ENCODE data around the gene UNC119B. TPM values are rescaled to one million over a fixed set of nuclear protein-coding genes. Genes with fewer than 3 reads are reported as not detected.

The UNC119B gene
- polyA plus RNA-seq, 1 of the 3 experiments (the other 2 are of a cell fraction): 23.6 TPM

DNA sequence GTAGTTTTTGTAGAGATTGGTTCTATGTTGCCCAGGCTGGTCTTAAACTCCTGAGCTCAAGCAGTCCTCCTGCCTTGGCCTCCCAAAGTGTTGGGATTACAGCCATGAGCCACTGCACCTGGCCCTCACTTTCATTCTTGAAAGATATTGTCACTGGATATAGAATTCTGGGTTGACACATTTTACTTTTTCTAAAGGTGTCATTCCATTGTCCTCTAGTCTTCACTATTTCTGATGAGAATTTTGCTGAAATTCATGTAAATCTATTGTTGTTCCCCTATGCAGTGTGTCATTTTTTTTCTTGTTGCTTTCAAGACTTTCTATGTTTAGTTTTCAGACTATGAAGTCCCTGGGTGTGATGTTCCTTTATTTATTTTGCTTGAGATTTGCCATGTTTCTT is 44.5 kb downstream of the UNC119B start:
- Histone ChIP-seq H4K20me1 (ENCODE audit: insufficient read depth) (no peaks in the 10 kb centered on the region), H2AFZ (ENCODE audit: low read depth) (no peak overlapping the region), H3K27me3 (ENCODE audit: insufficient read depth) (no peaks in the 10 kb centered on the region), H3K27ac (ENCODE audit: low read depth in 2 of 2, low read length in 1 of 2) (no peak overlapping the region), H3K4me1 (ENCODE audit: control insufficient read depth in 1 of 2, insufficient read depth in 2 of 2, low read depth in 1 of 2, low read length in 1 of 2) (peaks cover 0 to 12% of the 10 kb centered on the region in 2 experiments; a peak in 1 of 4 replicates), H3K36me3 (replicated peaks in 1 of 2; ENCODE audit: control insufficient read depth in 1 of 2, insufficient read depth in 2 of 2, low read length in 1 of 2) (no peaks in the 10 kb centered on the region), H3K4me3 (ENCODE audit: low read depth in 2 of 2, low read length in 1 of 2) (no peak overlapping the region), H3K9ac (no peak overlapping the region), H3K4me2 (no peak overlapping the region), H3F3A (replicated peaks; ENCODE audit: insufficient read depth) (no peaks in the 10 kb centered on the region), H3K9me2 (no peaks in the 10 kb centered on the region), H3K9me3 (0 out of 2 replicates have a peak, but pooled peaks cover 3% of the 10 kb centered on the region), H3K79me2 (ENCODE audit: insufficient read depth) (no peaks in the 10 kb centered on the region)
- CTCF ChIA-PET: no interaction called here
- no peak for DNase-seq
- TF ChIP-seq EP300 (IDR thresholded peaks at IDR 0.05; ENCODE audit: borderline replicate concordance in 1 of 2, low read depth in 1 of 2, low read length in 1 of 2) (no peak), RCOR1 (IDR thresholded peaks at IDR 0.05; ENCODE audit: low read length) (no peak), SIN3A (IDR thresholded peaks at IDR 0.05; ENCODE audit: borderline replicate concordance, low read depth, low read length) (no peak), RAD21 (IDR thresholded peaks at IDR 0.05; ENCODE audit: low read length) (no peak)
- TF ChIP-seq, protein P1, sequence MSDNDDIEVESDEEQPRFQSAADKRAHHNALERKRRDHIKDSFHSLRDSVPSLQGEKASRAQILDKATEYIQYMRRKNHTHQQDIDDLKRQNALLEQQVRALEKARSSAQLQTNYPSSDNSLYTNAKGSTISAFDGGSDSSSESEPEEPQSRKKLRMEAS (IDR thresholded peaks at IDR 0.05; ENCODE audit: low read depth): no peak
- POLR2A ChIA-PET: interaction anchor here (0.7 kb wide), 1 partner anchor 9 kb away, joined by 8 read pairs; no protein-coding TSS in a partner anchor

DNA sequence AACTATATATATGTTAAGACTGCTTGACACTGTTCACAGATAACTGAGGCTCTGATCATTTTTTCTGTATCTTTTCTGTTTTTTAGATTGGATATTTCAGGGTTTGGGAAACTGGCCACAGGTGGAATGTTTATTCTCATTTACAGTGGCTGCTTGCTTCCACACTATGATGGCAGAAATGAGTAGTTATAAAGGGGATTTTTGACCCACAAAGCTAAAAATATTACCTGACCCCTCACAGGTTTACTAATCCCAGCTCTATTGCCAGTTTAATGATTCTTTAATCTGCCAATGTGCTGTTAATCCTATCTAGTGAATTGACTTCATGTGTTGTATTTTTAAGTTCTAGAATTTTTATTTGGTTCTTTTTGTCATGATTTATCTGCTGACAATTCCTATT is 45.0 kb downstream of the UNC119B start:
- Histone ChIP-seq H3F3A (replicated peaks; ENCODE audit: insufficient read depth) (no peaks in the 10 kb centered on the region), H3K79me2 (ENCODE audit: insufficient read depth) (no peaks in the 10 kb centered on the region), H3K27ac (ENCODE audit: low read depth in 2 of 2, low read length in 1 of 2) (no peak overlapping the region), H3K4me1 (ENCODE audit: control insufficient read depth in 1 of 2, insufficient read depth in 2 of 2, low read depth in 1 of 2, low read length in 1 of 2) (peaks cover 0 to 12% of the 10 kb centered on the region in 2 experiments; a peak in 1 of 4 replicates), H3K27me3 (ENCODE audit: insufficient read depth) (no peaks in the 10 kb centered on the region), H3K36me3 (replicated peaks in 1 of 2; ENCODE audit: control insufficient read depth in 1 of 2, insufficient read depth in 2 of 2, low read length in 1 of 2) (no peaks in the 10 kb centered on the region), H2AFZ (ENCODE audit: low read depth) (no peak overlapping the region), H3K4me3 (ENCODE audit: low read depth in 2 of 2, low read length in 1 of 2) (no peak overlapping the region), H3K4me2 (no peak overlapping the region), H4K20me1 (ENCODE audit: insufficient read depth) (no peaks in the 10 kb centered on the region), H3K9ac (no peak overlapping the region), H3K9me3 (0 out of 2 replicates have a peak, but pooled peaks cover 3% of the 10 kb centered on the region), H3K9me2 (no peaks in the 10 kb centered on the region)
- DNase-seq: no peak
- ChIA-PET CTCF (no interaction called here), POLR2A (no interaction called here)
- TF ChIP-seq FOXJ3 (CRISPR knock-in tag; IDR thresholded peaks at IDR 0.05) (no peak), RCOR1 (IDR thresholded peaks at IDR 0.05; ENCODE audit: low read length) (no peak), ELF1 (IDR thresholded peaks at IDR 0.05) (no peak), TCF12 (IDR thresholded peaks at IDR 0.05) (no peak)
- TF ChIP-seq, protein P2, sequence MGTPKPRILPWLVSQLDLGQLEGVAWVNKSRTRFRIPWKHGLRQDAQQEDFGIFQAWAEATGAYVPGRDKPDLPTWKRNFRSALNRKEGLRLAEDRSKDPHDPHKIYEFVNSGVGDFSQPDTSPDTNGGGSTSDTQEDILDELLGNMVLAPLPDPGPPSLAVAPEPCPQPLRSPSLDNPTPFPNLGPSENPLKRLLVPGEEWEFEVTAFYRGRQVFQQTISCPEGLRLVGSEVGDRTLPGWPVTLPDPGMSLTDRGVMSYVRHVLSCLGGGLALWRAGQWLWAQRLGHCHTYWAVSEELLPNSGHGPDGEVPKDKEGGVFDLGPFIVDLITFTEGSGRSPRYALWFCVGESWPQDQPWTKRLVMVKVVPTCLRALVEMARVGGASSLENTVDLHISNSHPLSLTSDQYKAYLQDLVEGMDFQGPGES (IDR thresholded peaks at IDR 0.05; ENCODE audit: low read depth, low read length): no peak
- TF ChIP-seq, protein P3, sequence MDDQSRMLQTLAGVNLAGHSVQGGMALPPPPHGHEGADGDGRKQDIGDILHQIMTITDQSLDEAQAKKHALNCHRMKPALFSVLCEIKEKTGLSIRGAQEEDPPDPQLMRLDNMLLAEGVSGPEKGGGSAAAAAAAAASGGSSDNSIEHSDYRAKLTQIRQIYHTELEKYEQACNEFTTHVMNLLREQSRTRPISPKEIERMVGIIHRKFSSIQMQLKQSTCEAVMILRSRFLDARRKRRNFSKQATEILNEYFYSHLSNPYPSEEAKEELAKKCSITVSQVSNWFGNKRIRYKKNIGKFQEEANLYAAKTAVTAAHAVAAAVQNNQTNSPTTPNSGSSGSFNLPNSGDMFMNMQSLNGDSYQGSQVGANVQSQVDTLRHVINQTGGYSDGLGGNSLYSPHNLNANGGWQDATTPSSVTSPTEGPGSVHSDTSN (IDR thresholded peaks at IDR 0.05): no peak
